Neutrophil (primary cell): ENCODE measurements around the gene SPOCK3.

Experiments used
- H3K27ac ChIP-seq: fragments of 200-600 bp; sonication (generic); 2 replicates; pipeline ENCODE4 v1.5.1; 2016; ENCODE audit warnings: mild to moderate bottlenecking, moderate library complexity
- H3K27me3 ChIP-seq: fragments of 200-600 bp; sonication (generic); 2 replicates; pipeline ENCODE4 v1.6.0; 2016; ENCODE audit warnings: mild to moderate bottlenecking
- H3K36me3 ChIP-seq: fragments of 200-600 bp; sonication (generic); 2 replicates; pipeline ENCODE4 v1.5.1; 2017
- H3K4me1 ChIP-seq, 2 experiments: fragments of 200-600 bp in 1 of 2; sonication (generic) in 1 of 2; 1 replicate in 1 of 2; 2 replicates in 1 of 2; pipeline versions ENCODE4 v1.5.1 to v1.6.1; 2013 to 2016; ENCODE audit warnings: low read depth in 1 of 2, low read length in 1 of 2, mild to moderate bottlenecking in 1 of 2, moderate library complexity in 1 of 2; ENCODE audit not compliant: control insufficient read depth in 1 of 2, insufficient read depth in 1 of 2
- H3K4me3 ChIP-seq, 2 experiments: fragments of 200-600 bp in 1 of 2; sonication (generic) in 1 of 2; 1 replicate in 1 of 2; 2 replicates in 1 of 2; pipeline ENCODE4 v1.5.1; 2013 to 2016; ENCODE audit warnings: low read depth in 1 of 2, low read length in 1 of 2, mild to moderate bottlenecking in 1 of 2, moderate library complexity in 1 of 2
- H3K9me3 ChIP-seq: fragments of 200-600 bp; sonication (generic); 2 replicates; pipeline ENCODE4 v1.5.1; 2016
- CTCF ChIP-seq: fragments of 200-600 bp; sonication (generic); IDR thresholded peaks from 2 replicates; pipeline ENCODE4 v1.5.1; 2016; ENCODE audit warnings: antibody characterized with exemption

SPOCK3 gene

GRCh38 chr4:167035390-167035789 is 198.9 kb downstream of the SPOCK3 start:
- Histone ChIP-seq H3K27me3 (no peaks in the 10 kb centered on the region), H3K9me3 (no peaks in the 10 kb centered on the region), H3K27ac (no peak overlapping the region), H3K36me3 (no peaks in the 10 kb centered on the region), H3K4me3 (no peak overlapping the region), H3K4me1 (no peaks in the 10 kb centered on the region)
- TF ChIP-seq CTCF, result no peak

GRCh38 chr4:167034983-167035382 is 199.3 kb downstream of the SPOCK3 start:
- no peak overlapping the region for H3K27ac ChIP-seq
- no peak for TF ChIP-seq CTCF
- no peaks in the 10 kb centered on the region for H3K9me3 ChIP-seq
- no peak overlapping the region for H3K4me3 ChIP-seq
- H3K27me3 ChIP-seq, result no peaks in the 10 kb centered on the region
- H3K4me1 ChIP-seq, result no peaks in the 10 kb centered on the region
- H3K36me3 ChIP-seq, result no peaks in the 10 kb centered on the region

- Histone ChIP-seq H3K36me3 (no peaks in the 10 kb centered on the region), H3K4me1 (no peaks in the 10 kb centered on the region), H3K27ac (no peak overlapping the region), H3K27me3 (no peaks in the 10 kb centered on the region), H3K4me3 (no peak overlapping the region), H3K9me3 (no peaks in the 10 kb centered on the region)
- TF ChIP-seq CTCF, result no peak
These were observed 201.4 kb downstream of the SPOCK3 start for GRCh38 chr4:167032871-167033270.

GRCh38 chr4:167031534-167032156 is 202.6 kb downstream of the SPOCK3 start:
- TF ChIP-seq CTCF, result no peak
- H3K27ac ChIP-seq, result no peak overlapping the region

GRCh38 chr4:167028976-167029375 is 205.3 kb downstream of the SPOCK3 start:
- no peaks in the 10 kb centered on the region for H3K4me1 ChIP-seq
- no peak overlapping the region for H3K27ac ChIP-seq
- H3K27me3 ChIP-seq, result no peaks in the 10 kb centered on the region
- no peak overlapping the region for H3K4me3 ChIP-seq
- H3K9me3 ChIP-seq, result no peaks in the 10 kb centered on the region
- H3K36me3 ChIP-seq, result no peaks in the 10 kb centered on the region
- TF ChIP-seq CTCF, result no peak

More at GRCh38 chr4:167031534-167032156, 202.6 kb downstream of the SPOCK3 start:
- Histone ChIP-seq H3K9me3 (no peaks in the 10 kb centered on the region), H3K27me3 (no peaks in the 10 kb centered on the region), H3K4me1 (no peaks in the 10 kb centered on the region), H3K4me3 (no peak overlapping the region), H3K36me3 (no peaks in the 10 kb centered on the region)
